K562 (cell line): Measurements from ENCODE around the gene MXRA7. TPM values are rescaled to one million over a fixed set of nuclear protein-coding genes. Genes with fewer than 3 reads are reported as not detected.

Experiments used
- ATF6 ChIP-seq: sonication (generic); formaldehyde crosslinking; IDR thresholded peaks from 2 replicates; pipeline ENCODE4 v1.4.0; 2020; ENCODE audit warnings: mild to moderate bottlenecking, missing genetic modification reagents
- CBFA2T3 ChIP-seq: fragments of 450-650 bp; IDR thresholded peaks from 2 replicates; pipeline ENCODE4 v1.6.1; 2017
- CBX3 ChIP-seq, 2 experiments: IDR thresholded peaks; 1 replicate in 1 of 2; 2 replicates in 1 of 2; pipeline ENCODE4 v1.6.1; 2012; ENCODE audit warnings: inconsistent platforms in 2 of 2, low read length in 2 of 2, borderline replicate concordance in 1 of 2, control low read depth in 1 of 2
- CCAR2 ChIP-seq: fragments of 200-400 bp; formaldehyde crosslinking; IDR thresholded peaks from 2 replicates; pipeline ENCODE4 v1.6.1; 2017; ENCODE audit warnings: mild to moderate bottlenecking, low read depth, low read length
- CTCF ChIP-seq, 3 experiments: IDR thresholded peaks in 2 of 3; conservative IDR thresholded peaks in 1 of 3; 2 replicates each; pipeline ENCODE4 v1.5.1; 2011 to 2012; ENCODE audit warnings: low read length in 3 of 3, mild to moderate bottlenecking in 3 of 3, control low read depth in 2 of 3, improper control_type of control experiment in 1 of 3, inconsistent platforms in 1 of 3, low read depth in 1 of 3, mixed read lengths in 1 of 3, moderate library complexity in 1 of 3; ENCODE audit not compliant: insufficient read depth in 2 of 3
- E2F1 ChIP-seq: sonication (generic); formaldehyde crosslinking; IDR thresholded peaks from 2 replicates; pipeline ENCODE4 v1.8.1; 2023; ENCODE audit warnings: mild to moderate bottlenecking, missing genetic modification reagents, moderate library complexity
- MED1 ChIP-seq: sonication (generic); formaldehyde crosslinking; IDR thresholded peaks from 2 replicates; pipeline ENCODE4 v1.8.1; 2023; ENCODE audit warnings: missing genetic modification reagents, borderline replicate concordance
- NFATC3 ChIP-seq: fragments of 450-650 bp; IDR thresholded peaks from 2 replicates; pipeline ENCODE4 v1.6.1; 2017; ENCODE audit warnings: mild to moderate bottlenecking
- RBBP5 ChIP-seq: fragments of 200-600 bp; sonication (generic); IDR thresholded peaks from 2 replicates; pipeline ENCODE4 v1.6.1; 2012; ENCODE audit warnings: borderline replicate concordance, mild to moderate bottlenecking, low read length, control low read depth, inconsistent platforms; ENCODE audit not compliant: insufficient read depth, poor library complexity, severe bottlenecking
- XRCC3 ChIP-seq: fragments of 450-650 bp; IDR thresholded peaks from 2 replicates; pipeline ENCODE4 v1.6.1; 2017; ENCODE audit warnings: mild to moderate bottlenecking, moderate library complexity
- ZBTB40 ChIP-seq, 2 experiments: fragments of 450-650 bp in 1 of 2; sonication (generic) in 1 of 2; formaldehyde crosslinking in 1 of 2; IDR thresholded peaks; 2 replicates each; pipeline versions ENCODE4 v1.7.1 to v1.9.0; 2016 to 2022; ENCODE audit warnings: inconsistent platforms in 1 of 2, mild to moderate bottlenecking in 1 of 2, missing genetic modification reagents in 1 of 2
- polyA plus RNA-seq, 8 experiments: library from polyadenylated mRNA; depleted of rRNA in 4 of 8; stranded (reverse) in 5 of 8; unstranded in 3 of 8; fragments of >200 nt; fragmentation: Nextera tagmentation in 2 of 8; fragmentation: Illumina TruSeq in 1 of 8; extraction: Ambion mirVana in 2 of 8; extraction: Trizol in 1 of 8; gene quantifications; 2 replicates each; pipeline versions ENCODE4 v1.2.1 to v1.2.3, GENCODE V29; 2011 to 2014; ENCODE audit warnings: inconsistent platforms in 1 of 8, missing spikeins in 1 of 8
- total RNA-seq, 7 experiments: library from RNA; depleted of rRNA in 6 of 7; stranded (reverse); fragments of >200 nt in 6 of 7; fragmentation: Illumina TruSeq in 2 of 7; extraction: Trizol in 2 of 7; gene quantifications; 2 replicates each; pipeline versions ENCODE4 v1.2.1 to v1.2.3, GENCODE V29; 2011 to 2021; ENCODE audit warnings: low replicate concordance in 1 of 7

The MXRA7 gene
- total and polyA plus RNA-seq, 9 of the 15 experiments (the other 6 are each of a cell fraction or from before 2014, with no cell fraction given) = 2.6 to 38.4 (median 14.3) TPM

- TF ChIP-seq XRCC3 (no peak), ZBTB40 (IDR thresholded peaks at IDR 0.05) (no peak), ZBTB40 (CRISPR knock-in tag; IDR thresholded peaks at IDR 0.05) (peak; percentile 64; the same call in 1 of the 2 replicates), E2F1 (CRISPR knock-in tag) (peak; percentile 82; the same call in 1 of the 2 replicates), CBFA2T3 (0 out of 2 replicates have a peak, but pooled peaks have one; percentile 5), ATF6 (CRISPR knock-in tag) (no peak; the same call in 1 of the 2 replicates), MED1 (CRISPR knock-in tag) (peak; percentile 73), CTCF (IDR thresholded peaks at IDR 0.05 in 2 of 3, conservative IDR thresholded peaks at IDR 0.05 in 1 of 3; ENCODE audit: insufficient read depth in 2 of 3, low read depth in 1 of 3, low read length in 3 of 3) (peak; percentile 32 to 49 (median 46); a peak in 3 of 6 replicates), RBBP5 (peak; percentile 95), NFATC3 (no peak), CCAR2 (no peak), CBX3 (IDR thresholded peaks at IDR 0.05; ENCODE audit: borderline replicate concordance in 1 of 2, low read length in 2 of 2) (0 out of 3 replicates have a peak, but pooled peaks of 1 of the 2 experiments have one; percentile 38)
Observed at GRCh38 chr17:76736349-76737081, 25.8 kb upstream of the MXRA7 start (continued).
